ENCODE measurements around the gene ADPRHL1.

The ADPRHL1 gene

DNA sequence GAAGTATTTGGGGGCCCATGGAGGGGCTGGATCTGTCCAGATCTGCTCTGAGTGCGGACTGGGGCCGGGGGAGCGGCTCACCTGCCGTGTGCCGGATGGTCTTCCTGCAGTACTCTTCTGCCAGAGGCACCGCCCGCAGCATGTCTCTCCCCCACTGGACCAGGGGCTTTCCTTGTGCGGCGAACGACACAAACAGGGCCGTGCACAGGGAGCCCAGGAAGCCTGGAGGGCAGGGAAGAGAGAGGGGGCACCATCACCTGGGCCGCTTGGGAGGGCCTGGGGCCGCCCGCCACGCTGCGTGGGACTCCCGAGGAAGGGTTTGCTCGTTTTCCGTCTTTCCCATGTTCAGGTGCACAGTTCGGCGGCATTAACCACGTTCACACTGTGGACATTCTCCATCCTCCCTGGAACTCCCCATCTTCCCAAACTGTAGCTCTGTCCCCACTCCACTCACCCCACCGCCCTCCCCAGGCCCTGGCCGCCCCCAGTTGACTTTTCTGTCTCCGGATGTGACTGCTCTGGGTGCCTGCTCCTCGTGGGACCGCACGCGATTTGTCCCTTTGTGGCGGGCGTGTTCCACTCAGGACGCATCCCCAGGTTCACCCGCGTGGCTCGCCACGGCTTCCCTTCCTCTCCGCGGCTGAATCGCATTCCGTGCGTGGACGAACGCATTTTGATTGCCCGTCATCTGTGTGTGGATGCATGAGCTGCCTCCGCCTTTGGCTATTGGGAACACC is 24.2 kb downstream of the ADPRHL1 start:
- DNase-seq: no peak

- DNase-seq: no peak
Measured at GRCh38 chr13:113428469-113428865, 24.8 kb downstream of the ADPRHL1 start.

DNA sequence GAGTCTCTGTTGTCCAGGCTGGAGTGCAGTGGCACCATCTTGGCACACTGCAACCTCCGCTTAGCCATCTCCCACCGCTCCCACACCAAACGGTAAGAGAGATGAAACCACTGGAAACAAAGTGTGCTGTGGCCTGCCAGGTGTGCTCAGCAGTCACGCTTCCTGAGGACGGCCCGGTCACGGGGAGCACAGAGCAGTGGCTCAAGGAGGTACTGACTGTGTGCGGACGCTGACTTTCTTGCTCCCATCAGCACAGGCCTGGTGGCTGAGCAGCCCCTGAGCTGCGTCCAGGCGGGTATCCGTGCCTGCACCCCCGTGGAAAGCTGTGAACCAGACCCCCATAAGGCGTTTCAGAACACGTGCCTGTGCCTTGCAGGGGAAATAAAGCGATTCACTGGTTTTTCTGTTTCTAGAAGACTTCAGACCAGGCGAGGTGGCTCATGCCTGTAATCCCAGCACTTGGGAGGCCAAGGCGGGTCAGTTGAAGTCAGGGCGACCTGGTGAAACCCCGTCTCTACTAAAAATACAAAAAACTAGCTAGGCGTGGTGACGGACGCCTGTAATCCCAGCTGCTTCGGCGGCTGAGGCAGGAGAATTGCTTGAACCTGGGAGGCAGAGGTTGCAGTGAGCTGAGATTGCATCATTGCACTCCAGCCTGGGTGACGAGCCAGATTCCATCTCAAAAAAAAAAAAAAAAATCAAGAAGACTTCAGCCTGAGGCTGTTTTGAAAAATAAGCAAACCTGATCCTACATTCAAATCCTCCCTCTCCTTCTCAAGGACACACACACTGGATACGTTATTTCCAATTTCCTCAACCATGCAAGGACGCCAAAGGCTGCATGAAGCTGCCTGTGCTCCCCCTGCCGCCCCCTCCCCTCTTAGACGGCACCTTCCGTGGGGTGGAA is 25.5 kb downstream of the ADPRHL1 start:
- DNase-seq: no peak

DNA sequence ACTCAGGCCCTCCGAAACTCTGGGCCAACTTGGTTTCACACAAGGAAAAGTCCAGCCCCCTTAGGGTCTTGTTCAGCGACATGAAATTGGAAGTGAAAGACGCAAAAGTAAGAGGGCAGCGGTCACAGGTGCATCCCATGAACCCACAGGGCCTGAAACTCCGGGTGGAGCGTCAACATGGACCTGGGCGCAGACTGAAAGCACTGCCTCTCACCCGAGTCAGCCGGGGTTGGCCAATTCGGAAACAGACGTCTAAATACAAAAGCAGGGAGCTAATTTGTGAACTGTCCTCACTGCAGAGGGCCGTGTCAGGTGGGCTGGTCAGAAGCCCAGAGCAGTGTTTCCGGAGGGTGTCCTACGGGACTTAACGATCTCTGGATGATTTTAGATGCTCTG is 26.7 kb downstream of the ADPRHL1 start:
- DNase-seq: no peak

DNA sequence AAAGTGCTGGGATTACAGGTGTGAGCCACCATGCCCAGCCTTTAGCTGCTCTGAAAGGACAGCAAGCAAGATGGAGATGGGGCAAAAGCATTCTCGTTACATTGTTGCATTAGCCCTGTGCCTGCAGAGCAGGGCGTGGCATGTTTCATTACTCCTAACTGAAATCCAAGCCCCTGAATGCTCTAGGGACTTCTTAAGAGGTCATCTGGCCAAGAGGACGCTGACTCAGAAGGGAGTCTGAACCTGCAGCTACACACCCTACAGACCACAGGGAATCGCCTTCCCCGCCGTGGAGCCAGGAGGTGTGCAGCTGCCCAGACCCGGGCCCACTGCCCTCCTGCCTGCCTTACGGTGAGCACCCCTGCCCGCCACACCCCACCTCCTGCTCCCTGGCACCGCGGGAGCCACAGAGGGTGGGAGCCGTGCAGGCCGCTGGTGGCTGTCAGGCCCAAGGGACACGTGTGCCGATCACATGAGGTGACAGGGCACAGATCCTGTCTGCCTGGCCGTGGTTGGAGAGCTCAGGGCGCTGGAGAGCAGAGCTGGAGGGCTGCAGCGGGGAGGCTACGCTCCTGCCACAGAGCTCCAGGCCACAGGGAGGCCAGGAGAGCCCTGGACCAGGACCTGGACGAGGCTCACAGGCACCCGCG is 27.2 kb downstream of the ADPRHL1 start:
- DNase-seq: no peak

- no peak for DNase-seq
Measured at GRCh38 chr13:113423520-113424163, 29.6 kb downstream of the ADPRHL1 start.

- DNase-seq: no peak
Measured at GRCh38 chr13:113422807-113423519, 30.3 kb downstream of the ADPRHL1 start.

GRCh38 chr13:113421673-113422270 is 31.5 kb downstream of the ADPRHL1 start:
- DNase-seq: no peak

GRCh38 chr13:113420833-113421600 is 32.3 kb downstream of the ADPRHL1 start:
- no peak for DNase-seq

DNA sequence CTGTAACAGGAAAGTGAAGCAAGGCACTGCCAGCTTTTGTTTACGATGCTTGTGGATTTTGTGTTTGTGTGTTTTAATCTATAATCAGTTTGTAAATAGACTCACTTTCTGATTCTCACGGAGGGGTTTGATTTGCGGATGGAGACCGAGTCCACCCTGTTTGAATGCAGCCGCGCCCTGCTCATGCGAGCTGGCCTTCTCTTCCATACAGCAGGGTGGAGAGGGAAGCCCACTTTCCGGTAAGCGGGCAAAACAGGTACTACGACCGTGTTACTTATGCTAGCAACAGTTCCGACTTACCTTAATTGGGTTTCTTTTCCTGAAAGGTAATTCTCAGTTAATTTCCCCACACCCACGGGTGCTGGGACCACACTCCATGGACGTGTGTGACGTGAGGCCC is 33.1 kb downstream of the ADPRHL1 start:
- no peak for DNase-seq

DNA sequence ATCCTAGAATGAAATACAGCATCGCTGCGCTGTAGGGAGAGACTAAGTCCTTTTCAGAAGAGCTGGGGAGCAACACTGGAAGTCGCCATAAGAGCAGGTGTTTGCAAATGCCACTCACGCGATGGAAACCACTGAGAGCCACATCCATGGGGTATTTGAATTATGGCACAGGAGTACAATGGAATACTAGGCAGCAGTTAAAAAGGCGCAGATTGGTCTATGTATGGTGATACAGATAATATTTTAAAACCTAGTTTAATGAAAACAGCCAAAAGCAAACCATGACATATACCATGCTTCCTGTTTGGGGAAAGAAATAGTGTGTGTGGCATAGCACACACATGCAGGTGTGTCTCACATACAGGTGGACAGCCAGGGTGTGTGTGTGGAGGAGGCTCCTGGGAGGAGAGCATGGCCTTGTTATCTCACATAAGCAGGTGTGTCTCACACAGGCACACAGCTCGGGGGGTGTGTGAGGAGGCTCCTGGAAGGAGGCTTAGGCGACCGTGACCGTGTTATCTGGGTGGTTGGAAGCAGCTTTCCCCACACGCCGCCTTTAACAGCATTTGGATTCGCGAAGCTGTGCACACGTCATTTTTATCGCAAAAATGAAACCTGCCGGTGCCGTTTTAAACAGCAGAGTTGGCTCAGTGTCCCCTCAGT is 33.6 kb downstream of the ADPRHL1 start:
- no peak for DNase-seq

GRCh38 chr13:113418722-113419049 is 34.6 kb downstream of the ADPRHL1 start:
- DNase-seq: no peak

GRCh38 chr13:113417836-113418721 is 35.2 kb downstream of the ADPRHL1 start:
- DNase-seq: no peak

DNA sequence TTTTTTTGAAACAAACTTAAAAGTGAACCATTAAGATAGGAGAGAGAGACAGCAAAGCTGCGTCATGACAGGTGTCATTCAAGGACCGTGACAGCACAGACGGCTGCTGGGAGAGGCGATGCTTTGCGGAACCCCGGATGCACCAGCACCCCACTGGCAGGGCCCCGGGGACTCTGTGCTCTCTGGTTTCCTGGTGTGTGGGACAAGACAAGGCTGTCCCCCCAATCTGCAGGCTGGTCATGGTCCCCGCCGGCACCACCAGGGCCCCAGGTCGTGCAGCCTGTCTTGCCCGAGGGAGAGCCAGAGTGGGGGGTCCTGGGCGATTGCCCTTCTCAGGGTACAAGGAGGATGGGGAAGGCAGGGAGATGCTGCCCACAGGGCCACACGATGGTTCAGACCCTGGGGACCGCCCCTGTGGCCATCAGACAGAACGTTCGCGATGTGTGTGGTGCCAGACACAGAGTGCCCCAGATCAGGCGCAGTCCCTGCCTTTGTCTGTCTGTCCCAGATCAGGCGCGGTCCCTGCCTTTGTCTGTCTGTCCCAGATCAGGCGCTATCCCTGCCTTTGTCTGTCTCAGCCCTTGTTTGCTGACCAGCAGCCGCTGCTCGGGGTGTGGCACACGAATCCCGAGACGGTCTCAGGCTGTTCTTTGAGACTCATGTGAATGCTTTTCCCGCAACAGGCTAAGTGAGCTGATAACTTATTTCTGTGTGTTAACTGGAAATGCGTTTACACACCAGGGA is 36.1 kb downstream of the ADPRHL1 start:
- DNase-seq: no peak

GRCh38 chr13:113415825-113416224 is 37.5 kb downstream of the ADPRHL1 start:
- no peak for DNase-seq

DNA sequence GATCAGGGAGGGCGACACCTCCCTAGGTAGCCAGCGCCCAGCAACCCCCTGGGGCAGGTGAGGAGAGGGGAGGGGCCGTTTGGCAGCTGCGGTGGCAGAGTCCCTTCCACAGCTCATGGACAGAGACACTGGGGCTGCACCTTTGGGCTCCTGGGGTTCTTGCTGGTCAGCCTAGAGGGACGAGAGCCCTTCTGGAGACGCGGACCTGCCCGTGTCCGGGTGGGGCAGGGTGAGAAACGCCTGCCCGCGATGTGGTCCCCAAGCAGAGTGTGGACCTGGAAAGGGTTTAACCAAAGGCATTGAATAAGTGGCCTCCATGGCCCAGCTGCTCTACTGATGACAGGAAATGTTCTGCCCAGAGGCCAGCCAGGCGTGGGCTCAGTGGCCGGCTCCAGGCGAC is 38.3 kb downstream of the ADPRHL1 start:
- DNase-seq: no peak

DNA sequence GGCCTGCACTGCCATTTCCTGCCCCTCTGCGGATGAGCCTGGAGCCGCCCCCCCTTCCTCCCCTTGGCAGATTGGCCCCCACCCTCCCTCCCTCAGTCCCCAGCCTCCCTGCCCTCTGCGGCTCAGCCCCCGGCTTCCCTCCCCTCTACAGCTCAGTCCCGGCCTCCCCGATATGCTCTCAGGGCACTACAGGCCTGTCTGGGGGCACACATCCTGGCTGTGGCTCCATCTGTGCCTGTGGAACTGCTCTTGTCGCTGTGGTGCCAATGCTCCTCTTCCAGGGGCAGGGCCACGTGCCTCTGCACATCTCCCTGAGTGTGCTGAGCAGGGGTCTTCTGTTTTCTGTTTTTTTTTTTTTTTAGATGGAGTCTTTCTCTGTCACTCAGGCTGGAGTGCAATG is 39.0 kb downstream of the ADPRHL1 start:
- DNase-seq: no peak

DNA sequence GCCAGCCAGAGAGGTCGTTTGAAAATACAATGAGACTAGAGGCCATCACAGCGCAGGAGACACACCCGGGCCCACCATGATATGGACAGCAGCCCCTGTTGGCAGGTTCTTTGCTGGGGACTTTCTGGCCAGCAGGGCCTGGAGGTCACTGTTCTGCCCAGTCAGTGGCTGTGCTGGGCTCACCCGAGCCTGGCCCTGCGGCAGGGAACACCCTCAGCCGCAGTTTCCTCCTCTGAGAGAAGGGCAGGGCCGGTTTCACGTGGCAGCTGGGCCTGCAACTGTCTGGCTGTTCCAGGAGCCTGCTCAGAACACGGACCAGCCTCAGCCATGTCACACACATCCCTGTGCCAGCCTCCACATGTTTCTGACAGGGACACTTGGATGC is 39.4 kb downstream of the ADPRHL1 start:
- DNase-seq: no peak
